ENCODE measurements around the gene IL16. TPM values are rescaled to one million over a fixed set of nuclear protein-coding genes. Genes with fewer than 3 reads are reported as not detected.

Gene IL16
- total RNA-seq, 1 donor from 2014 or later = 8.5 TPM

DNA sequence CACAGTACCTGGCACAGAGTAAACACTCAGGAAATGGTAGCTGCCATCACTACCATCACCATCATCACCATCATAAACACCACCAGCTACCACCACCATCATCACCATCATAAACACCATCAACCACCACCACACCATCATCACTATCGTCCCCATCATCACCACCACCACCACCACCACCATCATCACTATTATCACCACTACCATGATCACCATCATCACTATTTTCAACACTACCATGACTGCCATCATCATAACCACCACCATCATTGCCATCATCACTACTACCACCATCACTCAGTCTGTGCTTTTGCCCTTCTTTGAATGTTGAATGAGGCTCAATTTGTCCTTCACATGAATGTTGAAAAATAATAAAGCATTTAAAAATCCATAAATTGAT is 21.2 kb upstream of the IL16 start:
- Histone ChIP-seq H3K27ac (no peak overlapping the region), H3K27me3 (no peaks in the 10 kb centered on the region), H3K36me3 (no peaks in the 10 kb centered on the region), H3K4me3 (no peak overlapping the region), H3K9me3 (no peaks in the 10 kb centered on the region), H3K4me1 (no peaks in the 10 kb centered on the region)
- TF ChIP-seq CTCF (IDR thresholded peaks at IDR 0.05) = no peak
- intact Hi-C loops (cut with DNase I) = no loop called here
- DNase-seq (ENCODE audit: low spot score in 2 of 2) = no peak

GRCh38 chr15:81176291-81176893 is 20.3 kb upstream of the IL16 start:
- intact Hi-C loops (cut with DNase I) = no loop called here
- H3K27ac ChIP-seq = peak overlapping the region in 1 of 2 donors; percentile 32

DNA sequence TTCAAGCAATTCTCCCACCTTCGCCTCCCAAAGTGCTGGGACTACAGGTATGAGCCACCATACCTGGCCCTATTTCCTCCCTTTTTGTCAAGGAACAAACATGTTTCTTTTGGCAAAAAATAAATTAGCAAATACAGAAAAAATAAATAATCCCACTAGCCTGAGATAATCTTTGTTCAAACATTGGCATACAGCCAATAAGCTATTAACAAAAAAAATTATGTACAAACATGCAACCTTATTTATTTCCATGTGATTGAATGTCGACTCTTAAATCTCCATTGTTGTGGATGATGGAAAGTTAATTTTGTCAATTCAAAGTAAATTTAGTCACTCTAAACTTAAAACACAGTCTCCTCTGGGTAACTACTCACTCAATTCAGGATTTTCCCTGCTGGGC is 18.3 kb upstream of the IL16 start:
- TF ChIP-seq CTCF (IDR thresholded peaks at IDR 0.05) = no peak
- intact Hi-C loops (cut with DNase I) = no loop called here
- Histone ChIP-seq H3K36me3 (no peaks in the 10 kb centered on the region), H3K9me3 (no peaks in the 10 kb centered on the region), H3K27ac (no peak overlapping the region), H3K27me3 (no peaks in the 10 kb centered on the region), H3K4me3 (no peak overlapping the region), H3K4me1 (peaks cover 0 to 2% of the 10 kb centered on the region in 2 donors)
- no peak for DNase-seq (ENCODE audit: low spot score in 2 of 2)

More at GRCh38 chr15:81176291-81176893, 20.3 kb upstream of the IL16 start:
- no peak for TF ChIP-seq CTCF (IDR thresholded peaks at IDR 0.05)
- H3K4me1 ChIP-seq = no peaks in the 10 kb centered on the region
- no peak overlapping the region for H3K4me3 ChIP-seq
- no peak for DNase-seq (ENCODE audit: low spot score in 2 of 2)
- no peaks in the 10 kb centered on the region for H3K9me3 ChIP-seq
- no peaks in the 10 kb centered on the region for H3K36me3 ChIP-seq
- no peaks in the 10 kb centered on the region for H3K27me3 ChIP-seq

DNA sequence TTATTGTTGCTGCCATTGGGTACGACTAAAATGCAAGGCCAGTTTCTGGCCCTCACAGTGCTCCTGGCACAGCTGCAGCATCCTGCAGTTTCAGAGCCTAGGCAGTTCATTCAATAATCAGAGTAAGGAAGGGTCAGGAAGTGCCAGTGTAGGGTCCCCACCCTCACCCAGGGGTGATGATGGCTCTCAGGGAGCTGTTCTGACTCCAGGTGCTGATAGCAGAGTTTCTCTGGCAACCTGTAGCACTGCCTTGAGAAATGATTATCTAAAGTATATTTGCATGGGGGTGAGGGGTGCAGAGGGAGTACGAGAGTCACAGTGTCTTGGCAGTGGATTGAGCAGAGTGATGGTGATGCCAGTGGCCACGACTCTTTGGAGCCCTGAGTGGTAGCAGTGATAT is 15.5 kb upstream of the IL16 start:
- TF ChIP-seq CTCF (IDR thresholded peaks at IDR 0.05) = no peak
- H3K27me3 ChIP-seq = no peaks in the 10 kb centered on the region
- intact Hi-C loops (cut with DNase I) = no loop called here
- H3K9me3 ChIP-seq = no peaks in the 10 kb centered on the region
- H3K36me3 ChIP-seq = no peaks in the 10 kb centered on the region
- H3K4me1 ChIP-seq = peaks cover 0 to 2% of the 10 kb centered on the region in 2 donors
- no peak for DNase-seq (ENCODE audit: low spot score in 2 of 2)
- H3K27ac ChIP-seq = peak overlapping the region; percentile 15 to 42
- no peak overlapping the region for H3K4me3 ChIP-seq

DNA sequence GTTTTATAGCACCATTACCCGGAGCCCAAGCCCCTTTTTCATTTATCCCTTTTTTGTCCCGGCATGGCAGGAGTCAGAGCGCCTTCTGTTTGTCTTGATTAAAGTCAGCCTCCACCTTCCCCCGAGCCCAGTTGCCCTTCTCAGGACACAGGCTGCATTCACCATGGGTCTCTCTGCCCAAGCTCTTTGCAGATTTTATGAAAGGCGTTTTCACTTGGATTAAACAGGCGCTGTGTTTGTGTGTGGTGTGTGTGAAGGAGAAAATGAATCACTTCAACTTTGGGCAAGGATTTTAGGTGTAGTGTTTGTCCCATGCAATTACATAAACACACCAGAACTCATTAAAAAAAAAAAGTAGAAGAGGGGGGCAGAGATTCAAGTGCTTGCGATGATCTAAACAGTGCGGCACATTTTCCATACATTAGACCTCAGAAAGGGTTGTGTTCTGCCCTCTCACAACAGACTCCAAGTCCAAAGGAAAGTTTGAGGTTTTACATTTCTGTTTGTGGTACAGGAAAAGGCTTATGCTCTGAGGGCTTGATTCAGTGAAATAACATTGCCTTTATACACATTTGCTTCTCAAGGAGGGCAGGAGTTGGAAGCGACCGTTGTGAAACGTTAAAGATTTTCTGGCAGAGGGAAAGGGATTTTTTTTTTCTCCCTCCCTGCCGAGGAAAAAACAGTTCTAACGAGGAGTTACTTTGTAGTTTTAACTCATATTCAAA is 14.5 kb upstream of the IL16 start:
- intact Hi-C loops (cut with DNase I) = no loop called here
- Histone ChIP-seq H3K4me1 (peaks cover 0 to 2% of the 10 kb centered on the region in 2 donors), H3K4me3 (peak overlapping the region; percentile 14 to 49), H3K27ac (peak overlapping the region in 1 of 2 donors; percentile 21), H3K27me3 (no peaks in the 10 kb centered on the region), H3K36me3 (no peaks in the 10 kb centered on the region), H3K9me3 (no peaks in the 10 kb centered on the region)
- DNase-seq (ENCODE audit: low spot score in 2 of 2) = no peak
- no peak for TF ChIP-seq CTCF (IDR thresholded peaks at IDR 0.05)
